Lung (tissue), 12 donors: ENCODE measurements around the gene CCDC47. TPM values are rescaled to one million over a fixed set of nuclear protein-coding genes. Genes with fewer than 3 reads are reported as not detected.

Source experiments
- ATAC-seq: fragments of 200-7000 bp; cut with Tn5 transposase; one replicate; pipeline ENCODE4 v1.9.1; 2020; ENCODE audit warnings: moderate number of reproducible peaks; ENCODE audit not compliant: insufficient read depth, low FRiP score
- DNase-seq, 3 donors: peaks; one replicate each; pipeline ENCODE4 v3.0.0-alpha.2; 2013 to 2017
- H3K27ac ChIP-seq, 2 donors: one replicate each; pipeline ENCODE4 v1.5.1; 2013; ENCODE audit warnings: mild to moderate bottlenecking in 2 of 2, moderate library complexity in 2 of 2, control low read depth in 1 of 2, inconsistent platforms in 1 of 2, low read depth in 1 of 2, low read length in 1 of 2
- H3K27me3 ChIP-seq, 3 donors: one replicate each; pipeline ENCODE4 v1.5.1; 2013; ENCODE audit warnings: low read length in 2 of 3; ENCODE audit not compliant: control insufficient read depth in 3 of 3, insufficient read depth in 3 of 3
- H3K36me3 ChIP-seq, 4 donors: one replicate each; pipeline ENCODE4 v1.5.1; 2013; ENCODE audit warnings: low read length in 4 of 4, mild to moderate bottlenecking in 1 of 4, moderate library complexity in 1 of 4; ENCODE audit not compliant: control insufficient read depth in 4 of 4, insufficient read depth in 4 of 4
- H3K4me1 ChIP-seq, 5 donors: one replicate each; pipeline ENCODE4 v1.5.1; 2013; ENCODE audit warnings: low read length in 5 of 5, mild to moderate bottlenecking in 2 of 5, moderate library complexity in 1 of 5; ENCODE audit not compliant: control insufficient read depth in 5 of 5, insufficient read depth in 5 of 5
- H3K4me3 ChIP-seq: one replicate; pipeline ENCODE4 v1.5.1; 2013; ENCODE audit warnings: mild to moderate bottlenecking, control low read depth, moderate library complexity
- H3K9ac ChIP-seq, 2 donors: one replicate each; pipeline ENCODE4 v1.5.1; 2013; ENCODE audit warnings: low read length in 2 of 2, control low read depth in 1 of 2; ENCODE audit not compliant: insufficient read depth in 1 of 2
- H3K9me3 ChIP-seq, 4 donors: one replicate each; pipeline ENCODE4 v1.5.1; 2013; ENCODE audit warnings: low read length in 3 of 4, mild to moderate bottlenecking in 1 of 4, moderate library complexity in 1 of 4; ENCODE audit not compliant: control insufficient read depth in 4 of 4, insufficient read depth in 3 of 4
- CTCF ChIP-seq: IDR thresholded peaks from 2 replicates; pipeline ENCODE4 v1.5.1; 2012; ENCODE audit warnings: mild to moderate bottlenecking; ENCODE audit errors: control extremely low read depth, extremely low read depth
- WGBS, 2 donors: extraction: QIAGEN DNeasy Blood & Tissue Kit; methylation state at CpG; one replicate each; pipeline ENCODE4 v1.1.7; 2013; 5-methylcytosine and 5-hydroxymethylcytosine counted together
- polyA plus RNA-seq, 2 donors: library from polyadenylated mRNA; stranded (reverse); fragments of 200-250 nt; gene quantifications; one replicate each; pipeline ENCODE4 v1.2.1, GENCODE V29; 2013
- total RNA-seq, 2 donors: library from RNA; depleted of rRNA in 1 of 2; stranded (reverse); fragments of >200 nt in 1 of 2; gene quantifications; one replicate each; pipeline ENCODE4 v1.2.1, GENCODE V29; 2014 to 2021
- donor health status: control.
- donor health status: control.
- donor health status: Bipolar disorder and iron deficiency.
- donor health status: healthy.
- donor health status: DM: yes; HTN: yes; CAD: no.

The CCDC47 gene
- total and polyA plus RNA-seq, 4 donors: 29.5 to 89.9 (median 82.7) TPM

DNA sequence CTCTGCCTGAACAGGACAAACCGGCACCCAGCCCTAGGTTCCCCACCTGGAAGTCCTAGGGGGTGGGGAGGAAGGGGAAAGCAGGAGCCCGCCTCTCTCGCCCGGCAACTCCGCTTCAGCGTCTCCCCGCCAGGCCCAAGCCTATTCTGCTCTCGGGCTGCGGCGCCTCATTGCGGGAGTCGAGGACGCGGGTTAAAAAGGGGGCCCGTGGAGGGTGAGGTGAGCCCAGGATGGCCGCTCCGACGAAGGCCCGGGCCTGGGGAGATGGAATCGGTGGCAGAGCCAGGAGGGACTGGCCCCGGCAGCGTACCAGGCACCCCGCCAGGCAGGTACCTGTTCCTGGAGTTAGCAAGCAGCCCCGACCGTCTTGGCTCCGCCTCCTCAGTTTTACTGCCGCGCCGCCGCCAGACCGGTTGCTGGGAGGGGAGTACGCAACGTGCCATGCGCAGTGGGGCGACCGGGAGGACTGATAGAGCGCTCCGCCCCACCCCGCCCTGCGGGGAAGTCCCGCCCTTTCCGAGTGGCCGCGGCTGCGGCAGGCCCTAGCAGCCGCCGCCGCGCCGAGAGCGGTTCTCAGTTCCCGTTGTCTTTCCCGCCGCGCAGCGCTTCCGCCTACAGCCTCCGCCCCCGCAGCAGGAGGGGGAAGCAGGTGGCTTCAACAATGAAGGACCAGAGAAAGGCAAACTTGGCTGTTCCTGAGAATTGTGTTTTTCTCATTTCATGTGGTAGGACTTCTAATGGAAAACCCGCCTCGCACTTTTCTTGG, 31.8 kb downstream of the CCDC47 start, which contains the start of gene STRADA:
STRADA (minus strand) TSS at position 392 of the 766 bp plus-strand sequence. CDS start 13,430 bp downstream, outside the sequence.
- TF ChIP-seq CTCF: no peak
- DNase-seq (peak; percentile 97 to 99 (median 98)), ATAC-seq (peak; percentile 97)
- peak within 1 kb of the TSS; percentile 66 for H3K4me3 ChIP-seq
- peaks cover 4 to 10% (median 7%) of the 10 kb centered on the region in 4 donors for H3K36me3 ChIP-seq
- H3K27me3 ChIP-seq: no peaks in the 10 kb centered on the region
- H3K9ac ChIP-seq: peak within 1 kb of the TSS; percentile 51 to 86
- H3K27ac ChIP-seq: peak within 1 kb of the TSS; percentile 89 to 96
- 0% methylated on average over 52 to 61 of the region's 61 CpGs for WGBS, 2 donors
- H3K4me1 ChIP-seq: peaks cover 0 to 14% (median 4%) of the 10 kb centered on the region in 5 donors
- no peaks in the 10 kb centered on the region for H3K9me3 ChIP-seq

DNA sequence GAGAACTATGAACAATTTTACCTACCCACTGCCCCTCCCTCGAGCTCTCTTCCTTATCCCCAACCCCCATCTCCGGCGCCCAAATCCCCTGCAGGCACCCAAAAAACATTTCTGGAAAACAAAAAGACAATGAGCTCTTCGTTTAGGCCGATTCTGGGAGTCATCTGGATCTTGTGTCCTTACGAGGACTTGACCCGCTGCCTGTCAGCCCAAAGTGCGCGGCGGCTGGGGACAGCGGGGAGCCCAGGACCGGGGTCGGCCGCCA, 32.3 kb downstream of the CCDC47 start:
- Histone ChIP-seq H3K4me3 (peak overlapping the region; percentile 66), H3K9me3 (no peaks in the 10 kb centered on the region), H3K27ac (peak overlapping the region; percentile 89 to 96), H3K27me3 (no peaks in the 10 kb centered on the region), H3K4me1 (peaks cover 0 to 14% (median 4%) of the 10 kb centered on the region in 5 donors), H3K9ac (peak overlapping the region; percentile 51 to 86), H3K36me3 (peaks cover 2 to 7% (median 6%) of the 10 kb centered on the region in 4 donors)
- DNase-seq (no peak), ATAC-seq (no peak)
- WGBS, 2 donors: 1% methylated on average over 14 of the region's 14 CpGs
- no peak for TF ChIP-seq CTCF

- Histone ChIP-seq H3K9me3 (no peaks in the 10 kb centered on the region), H3K27ac (peak overlapping the region; percentile 89 to 96), H3K4me3 (peak overlapping the region; percentile 66), H3K36me3 (peaks cover 0 to 2% (median 2%) of the 10 kb centered on the region in 4 donors), H3K9ac (peak overlapping the region; percentile 51 to 86), H3K4me1 (peaks cover 0 to 14% (median 4%) of the 10 kb centered on the region in 5 donors), H3K27me3 (no peaks in the 10 kb centered on the region)
- no peak for TF ChIP-seq CTCF
- 36 to 37% methylated on average over 12 of the region's 12 CpGs for WGBS, 2 donors
- ATAC-seq (no peak), DNase-seq (peak in 1 of 3 donors; percentile 35)
These were observed 32.8 kb downstream of the CCDC47 start for GRCh38 chr17:63740464-63741142.
